Measurements from ENCODE around the gene RBM12.

DNA sequence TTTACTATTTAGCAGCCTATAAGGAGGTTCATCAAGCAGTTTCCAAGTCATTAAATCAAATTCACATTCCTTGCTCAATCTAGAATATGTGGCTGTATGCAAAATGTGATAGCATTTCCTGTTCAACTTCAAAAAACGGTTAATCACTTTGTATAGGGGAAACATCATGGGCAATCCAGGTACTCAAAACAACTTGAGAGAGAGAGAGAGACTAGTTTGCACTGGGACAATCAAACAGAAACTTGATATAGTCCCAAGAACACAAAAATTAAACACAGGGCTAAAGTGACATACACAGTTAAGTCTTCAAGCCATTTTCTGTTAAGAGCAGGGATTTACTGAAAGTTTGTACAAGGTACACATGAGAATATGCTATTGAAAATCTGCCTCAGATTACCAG is 7.4 kb downstream of the RBM12 start:
- no peak for TF ChIP-seq CTCF (IDR thresholded peaks at IDR 0.05)
- TF ChIP-seq EZH2 (IDR thresholded peaks at IDR 0.05; ENCODE audit: borderline replicate concordance, insufficient read depth, low read depth, low read length, poor library complexity, severe bottlenecking), result no peak
